SJCRH30 (cell line): ENCODE data around the gene RIPOR3. TPM values are rescaled to one million over a fixed set of nuclear protein-coding genes. Genes with fewer than 3 reads are reported as not detected.
"Not testable (repeated sequence)": the region's sequence is repeated elsewhere in the genome, so short reads cannot be mapped to it uniquely, and the experiment has no call there.

Experiments
- DNase-seq, 2 experiments: peaks; one replicate each; pipeline ENCODE4 v3.0.0-alpha.2; 2015 to 2020
- H3K27ac ChIP-seq: fragments of 250-450 bp; sonication (Bioruptor Pico); 2 replicates; pipeline ENCODE4 v1.5.1; 2020; ENCODE audit warnings: mild to moderate bottlenecking, moderate library complexity
- H3K27me3 ChIP-seq: fragments of 250-450 bp; sonication (Bioruptor Pico); 2 replicates; pipeline ENCODE4 v1.5.1; 2020; ENCODE audit warnings: mild to moderate bottlenecking, moderate library complexity
- H3K36me3 ChIP-seq: fragments of 250-450 bp; sonication (Bioruptor Pico); 2 replicates; pipeline ENCODE4 v1.5.1; 2020; ENCODE audit warnings: mild to moderate bottlenecking, moderate library complexity
- H3K4me1 ChIP-seq: fragments of 250-450 bp; sonication (Bioruptor Pico); 2 replicates; pipeline ENCODE4 v1.5.1; 2020; ENCODE audit warnings: mild to moderate bottlenecking, moderate library complexity
- H3K4me3 ChIP-seq: fragments of 250-450 bp; sonication (Bioruptor Pico); 2 replicates; pipeline ENCODE4 v1.5.1; 2020; ENCODE audit warnings: mild to moderate bottlenecking, moderate library complexity
- H3K9me3 ChIP-seq: fragments of 250-450 bp; sonication (Bioruptor Pico); replicated peaks from 2 replicates; pipeline ENCODE4 v1.5.1; 2020; ENCODE audit warnings: mild to moderate bottlenecking, moderate library complexity
- total RNA-seq: library from RNA; depleted of rRNA; stranded (reverse); fragments of >200 nt; shearing (Covaris generic); gene quantifications from 2 replicates; pipeline ENCODE4 v1.2.3, GENCODE V29; 2014

RIPOR3 gene
- total RNA-seq, 1 experiment from 2014 or later, result 2.6 TPM

GRCh38 chr20:50600281-50600895 is 91.0 kb downstream of the RIPOR3 start:
- Histone ChIP-seq H3K4me3 (no peak overlapping the region), H3K36me3 (no peaks in the 10 kb centered on the region), H3K9me3 (no peaks in the 10 kb centered on the region), H3K4me1 (peaks cover 19% of the 10 kb centered on the region), H3K27me3 (peaks cover 32% of the 10 kb centered on the region), H3K27ac (no peak overlapping the region)
- DNase-seq, result no peak

GRCh38 chr20:50598768-50599167 is 92.6 kb downstream of the RIPOR3 start:
- Histone ChIP-seq H3K4me1 (peaks cover 35% of the 10 kb centered on the region), H3K27me3 (peaks cover 32% of the 10 kb centered on the region)
- not testable (repeated sequence) for DNase-seq, H3K9me3 ChIP-seq, H3K27ac ChIP-seq, H3K36me3 ChIP-seq, H3K4me3 ChIP-seq

GRCh38 chr20:50598074-50598473 is 93.3 kb downstream of the RIPOR3 start:
- DNase-seq, result no peak

GRCh38 chr20:50597406-50597969 is 93.9 kb downstream of the RIPOR3 start:
- H3K4me1 ChIP-seq, result peaks cover 47% of the 10 kb centered on the region

More at GRCh38 chr20:50598074-50598473, 93.3 kb downstream of the RIPOR3 start:
- H3K36me3 ChIP-seq, result no peaks in the 10 kb centered on the region
- no peaks in the 10 kb centered on the region for H3K9me3 ChIP-seq
- no peak overlapping the region for H3K27ac ChIP-seq
- H3K4me3 ChIP-seq, result no peak overlapping the region
- H3K27me3 ChIP-seq, result peaks cover 32% of the 10 kb centered on the region
- peaks cover 41% of the 10 kb centered on the region for H3K4me1 ChIP-seq

GRCh38 chr20:50596694-50597021 is 94.7 kb downstream of the RIPOR3 start:
- Histone ChIP-seq H3K4me1 (peaks cover 52% of the 10 kb centered on the region), H3K4me3 (no peak overlapping the region), H3K9me3 (no peaks in the 10 kb centered on the region), H3K36me3 (no peaks in the 10 kb centered on the region), H3K27me3 (peaks cover 23% of the 10 kb centered on the region), H3K27ac (no peak overlapping the region)
- DNase-seq, result no peak

More at GRCh38 chr20:50597406-50597969, 93.9 kb downstream of the RIPOR3 start:
- Histone ChIP-seq H3K36me3 (no peaks in the 10 kb centered on the region), H3K27ac (no peak overlapping the region), H3K9me3 (no peaks in the 10 kb centered on the region), H3K4me3 (no peak overlapping the region), H3K27me3 (peaks cover 31% of the 10 kb centered on the region)
- no peak for DNase-seq

- Histone ChIP-seq H3K4me1 (peaks cover 50% of the 10 kb centered on the region), H3K9me3 (no peaks in the 10 kb centered on the region), H3K4me3 (no peak overlapping the region), H3K27ac (no peak overlapping the region), H3K27me3 (peaks cover 18% of the 10 kb centered on the region), H3K36me3 (no peaks in the 10 kb centered on the region)
- no peak for DNase-seq
Observed at GRCh38 chr20:50595988-50596693, 95.2 kb downstream of the RIPOR3 start.

- peaks cover 11% of the 10 kb centered on the region for H3K27me3 ChIP-seq
- peak; percentile 91 to 94 for DNase-seq
- H3K36me3 ChIP-seq, result no peaks in the 10 kb centered on the region
- H3K4me1 ChIP-seq, result peaks cover 50% of the 10 kb centered on the region
- no peak overlapping the region for H3K4me3 ChIP-seq
- no peak overlapping the region for H3K27ac ChIP-seq
- H3K9me3 ChIP-seq, result no peaks in the 10 kb centered on the region
Observed at GRCh38 chr20:50595433-50595895, 95.9 kb downstream of the RIPOR3 start.

- Histone ChIP-seq H3K27ac (no peak overlapping the region), H3K4me1 (peaks cover 50% of the 10 kb centered on the region), H3K36me3 (no peaks in the 10 kb centered on the region), H3K27me3 (peaks cover 4% of the 10 kb centered on the region), H3K4me3 (no peak overlapping the region), H3K9me3 (no peaks in the 10 kb centered on the region)
- peak in 1 of 2 experiments; percentile 71 for DNase-seq
Observed at GRCh38 chr20:50594591-50595432, 96.5 kb downstream of the RIPOR3 start.

- no peak overlapping the region for H3K27ac ChIP-seq
- H3K4me1 ChIP-seq, result peaks cover 50% of the 10 kb centered on the region
- no peaks in the 10 kb centered on the region for H3K27me3 ChIP-seq
- peak in 1 of 2 experiments; percentile 52 for DNase-seq
- no peak overlapping the region for H3K4me3 ChIP-seq
- no peaks in the 10 kb centered on the region for H3K36me3 ChIP-seq
- H3K9me3 ChIP-seq, result no peaks in the 10 kb centered on the region
Observed at GRCh38 chr20:50594231-50594590, 97.1 kb downstream of the RIPOR3 start.

- Histone ChIP-seq H3K4me1 (peaks cover 50% of the 10 kb centered on the region), H3K27ac (no peak overlapping the region), H3K4me3 (no peak overlapping the region), H3K36me3 (0 out of 2 replicates have a peak, but pooled peaks cover under 1% of the 10 kb centered on the region), H3K27me3 (no peaks in the 10 kb centered on the region), H3K9me3 (no peaks in the 10 kb centered on the region)
- no peak for DNase-seq
Observed at GRCh38 chr20:50593005-50593335, 98.4 kb downstream of the RIPOR3 start.

GRCh38 chr20:50592282-50593004 is 98.9 kb downstream of the RIPOR3 start:
- H3K27me3 ChIP-seq, result no peaks in the 10 kb centered on the region
- peak; percentile 86 to 89 for DNase-seq

GRCh38 chr20:50591233-50591852 is 100.0 kb downstream of the RIPOR3 start:
- H3K27ac ChIP-seq, result no peak overlapping the region
- DNase-seq, result no peak

More at GRCh38 chr20:50592282-50593004, 98.9 kb downstream of the RIPOR3 start:
- H3K4me3 ChIP-seq, result no peak overlapping the region
- no peak overlapping the region for H3K27ac ChIP-seq
- H3K9me3 ChIP-seq, result no peaks in the 10 kb centered on the region
- peaks cover 50% of the 10 kb centered on the region for H3K4me1 ChIP-seq
- H3K36me3 ChIP-seq, result 0 out of 2 replicates have a peak, but pooled peaks cover 2% of the 10 kb centered on the region

GRCh38 chr20:50590348-50590664 is 101.0 kb downstream of the RIPOR3 start:
- peaks cover 4% of the 10 kb centered on the region; the same call in 1 of the 2 replicates for H3K36me3 ChIP-seq
- no peak for DNase-seq
- H3K9me3 ChIP-seq, result no peaks in the 10 kb centered on the region
- no peak overlapping the region for H3K27ac ChIP-seq
- H3K4me1 ChIP-seq, result peaks cover 38% of the 10 kb centered on the region
- no peaks in the 10 kb centered on the region for H3K27me3 ChIP-seq
- no peak overlapping the region for H3K4me3 ChIP-seq

More at GRCh38 chr20:50591233-50591852, 100.0 kb downstream of the RIPOR3 start:
- H3K9me3 ChIP-seq, result no peaks in the 10 kb centered on the region
- H3K27me3 ChIP-seq, result no peaks in the 10 kb centered on the region
- H3K4me3 ChIP-seq, result no peak overlapping the region
- peaks cover 48% of the 10 kb centered on the region for H3K4me1 ChIP-seq
- peaks cover 2% of the 10 kb centered on the region; the same call in 1 of the 2 replicates for H3K36me3 ChIP-seq
